H9 (cell line): Measurements from ENCODE around the gene DCAF8. TPM values are rescaled to one million over a fixed set of nuclear protein-coding genes. Genes with fewer than 3 reads are reported as not detected.

ENCODE experiments used
- DNase-seq: peaks from one replicate; pipeline ENCODE4 v3.0.0-alpha.2; 2017
- H2AFZ ChIP-seq: one replicate; pipeline ENCODE4 v1.6.1; 2013; ENCODE audit warnings: mild to moderate bottlenecking, low read length, control low read depth, moderate library complexity
- H2AK5ac ChIP-seq: 2 replicates; pipeline ENCODE4 v1.6.1; 2013; ENCODE audit warnings: low read length, control low read depth, mixed read lengths; ENCODE audit not compliant: insufficient read length
- H2BK120ac ChIP-seq: one replicate; pipeline ENCODE4 v1.6.1; 2013; ENCODE audit warnings: low read depth, mild to moderate bottlenecking, low read length, control low read depth, inconsistent platforms; ENCODE audit not compliant: poor library complexity, severe bottlenecking
- H2BK12ac ChIP-seq: 2 replicates; pipeline ENCODE4 v1.6.1; 2013; ENCODE audit warnings: low read length, control low read depth, mixed read lengths, low read depth; ENCODE audit not compliant: insufficient read length
- H2BK15ac ChIP-seq: 2 replicates; pipeline ENCODE4 v1.6.1; 2013; ENCODE audit warnings: low read depth, low read length, control low read depth
- H2BK20ac ChIP-seq: one replicate; pipeline ENCODE4 v1.6.1; 2013; ENCODE audit warnings: low read depth, mild to moderate bottlenecking, low read length, control low read depth, inconsistent platforms; ENCODE audit not compliant: poor library complexity, severe bottlenecking
- H2BK5ac ChIP-seq: 2 replicates; pipeline ENCODE4 v1.6.1; 2013; ENCODE audit warnings: low read length, control low read depth, mixed read lengths; ENCODE audit not compliant: insufficient read length
- H3K14ac ChIP-seq: 2 replicates; pipeline ENCODE4 v1.6.1; 2013; ENCODE audit warnings: low read length, control low read depth; ENCODE audit not compliant: insufficient read depth
- H3K18ac ChIP-seq: 2 replicates; pipeline ENCODE4 v1.6.1; 2013; ENCODE audit warnings: low read depth, mild to moderate bottlenecking, mixed read lengths, low read length, control low read depth; ENCODE audit not compliant: insufficient read length
- H3K23ac ChIP-seq: 2 replicates; pipeline ENCODE4 v1.6.1; 2013; ENCODE audit warnings: low read length, control low read depth, mixed read lengths, low read depth; ENCODE audit not compliant: insufficient read length
- H3K23me2 ChIP-seq: 2 replicates; pipeline ENCODE4 v1.6.1; 2013; ENCODE audit warnings: low read depth, mild to moderate bottlenecking, mixed read lengths, low read length, control low read depth; ENCODE audit not compliant: insufficient read length, poor library complexity, severe bottlenecking
- H3K27ac ChIP-seq: 2 replicates; pipeline ENCODE4 v1.5.1; 2013; ENCODE audit warnings: low read length, control low read depth, mixed read lengths, low read depth; ENCODE audit not compliant: insufficient read length
- H3K27me3 ChIP-seq: 2 replicates; pipeline ENCODE4 v1.6.1; 2013; ENCODE audit warnings: low read length, control low read depth, inconsistent platforms; ENCODE audit not compliant: insufficient read depth
- H3K4ac ChIP-seq: 2 replicates; pipeline ENCODE4 v1.6.1; 2013; ENCODE audit warnings: low read depth, mild to moderate bottlenecking, control low read depth, inconsistent platforms, low read length, moderate library complexity
- H3K4me1 ChIP-seq: 2 replicates; pipeline ENCODE4 v1.6.1; 2013; ENCODE audit warnings: low read length, control low read depth, inconsistent platforms; ENCODE audit not compliant: insufficient read depth
- H3K4me2 ChIP-seq: 2 replicates; pipeline ENCODE4 v1.6.1; 2013; ENCODE audit warnings: low read length, control low read depth, mixed read lengths; ENCODE audit not compliant: insufficient read length, insufficient read depth
- H3K56ac ChIP-seq: 2 replicates; pipeline ENCODE4 v1.6.1; 2013; ENCODE audit warnings: low read depth, mild to moderate bottlenecking, mixed read lengths, low read length, control low read depth; ENCODE audit not compliant: insufficient read length
- H3K79me1 ChIP-seq: 2 replicates; pipeline ENCODE4 v1.6.1; 2013; ENCODE audit warnings: low read depth, mild to moderate bottlenecking, moderate library complexity, low read length, control low read depth, inconsistent platforms; ENCODE audit not compliant: insufficient read depth, poor library complexity, severe bottlenecking
- H3K79me2 ChIP-seq: 2 replicates; pipeline ENCODE4 v1.6.1; 2013; ENCODE audit warnings: low read length, control low read depth, inconsistent platforms; ENCODE audit not compliant: insufficient read depth
- H3K9ac ChIP-seq: 2 replicates; pipeline ENCODE4 v1.6.1; 2013; ENCODE audit warnings: low read length, control low read depth, mixed read lengths; ENCODE audit not compliant: insufficient read length; ENCODE audit errors: extremely low read depth
- H3K9me3 ChIP-seq: one replicate; pipeline ENCODE4 v1.6.1; 2013; ENCODE audit warnings: low read depth, low read length, inconsistent platforms; ENCODE audit not compliant: control insufficient read depth
- H3T11ph ChIP-seq: one replicate; pipeline ENCODE4 v1.6.1; 2013; ENCODE audit warnings: mild to moderate bottlenecking, low read length, control low read depth, inconsistent platforms
- H4K20me1 ChIP-seq: one replicate; pipeline ENCODE4 v1.6.1; 2013; ENCODE audit not compliant: control insufficient read depth, insufficient read length, insufficient read depth
- H4K5ac ChIP-seq: 2 replicates; pipeline ENCODE4 v1.6.1; 2013; ENCODE audit warnings: low read depth, mild to moderate bottlenecking, mixed read lengths, low read length, control low read depth; ENCODE audit not compliant: insufficient read length
- H4K8ac ChIP-seq: replicated peaks from 2 replicates; pipeline ENCODE4 v1.6.1; 2013; ENCODE audit warnings: low read length, control low read depth, mixed read lengths, low read depth; ENCODE audit not compliant: insufficient read length
- H4K91ac ChIP-seq: 2 replicates; pipeline ENCODE4 v1.6.1; 2013; ENCODE audit warnings: low read depth, mild to moderate bottlenecking, moderate library complexity, mixed read lengths, low read length, control low read depth; ENCODE audit not compliant: insufficient read length
- H3K27ac Mint-ChIP-seq, 3 experiments: 2 replicates in 2 of 3; 3 replicates in 1 of 3; pipeline ENCODE4 v1.8.0; 2020 to 2021; ENCODE audit warnings: mixed read lengths in 3 of 3, mild to moderate bottlenecking in 1 of 3, moderate library complexity in 1 of 3
- H3K27me3 Mint-ChIP-seq: 2 replicates; pipeline ENCODE4 v1.8.0; 2021; ENCODE audit warnings: low read depth, mild to moderate bottlenecking, moderate library complexity, mixed read lengths
- H3K36me3 Mint-ChIP-seq, 3 experiments: 2 replicates in 2 of 3; 3 replicates in 1 of 3; pipeline ENCODE4 v1.8.0; 2020 to 2021; ENCODE audit warnings: low read depth in 3 of 3, mixed read lengths in 3 of 3; ENCODE audit not compliant: insufficient read depth in 1 of 3
- H3K4me1 Mint-ChIP-seq, 2 experiments: 2 replicates each; pipeline ENCODE4 v1.8.0; 2020; ENCODE audit warnings: mixed read lengths in 2 of 2
- H3K4me3 Mint-ChIP-seq, 2 experiments: 2 replicates in 1 of 2; 3 replicates in 1 of 2; pipeline ENCODE4 v1.8.0; 2020 to 2021; ENCODE audit warnings: mild to moderate bottlenecking in 2 of 2, mixed read lengths in 2 of 2, moderate library complexity in 1 of 2
- H3K9me3 Mint-ChIP-seq, 2 experiments: 2 replicates in 1 of 2; 3 replicates in 1 of 2; pipeline ENCODE4 v1.8.0; 2020; ENCODE audit warnings: mild to moderate bottlenecking in 2 of 2, mixed read lengths in 2 of 2, moderate library complexity in 1 of 2
- CTCF ChIP-seq: fragments of 200-600 bp; sonication (generic); conservative IDR thresholded peaks from 3 replicates; pipeline ENCODE4 v1.8.0; 2021; ENCODE audit warnings: antibody characterized with exemption, mild to moderate bottlenecking
- WGBS: extraction: QIAGEN DNeasy Blood & Tissue Kit; methylation state at CpG from one replicate; pipeline ENCODE4 v1.1.7; 2013; ENCODE audit warnings: missing lambda C conversion rate, low lambda C conversion rate, mixed read lengths; ENCODE audit not compliant: insufficient read length; ENCODE audit errors: extremely low coverage; 5-methylcytosine and 5-hydroxymethylcytosine counted together
- total RNA-seq: library from RNA; stranded (reverse); gene quantifications from 2 replicates; pipeline ENCODE4 v1.2.1, GENCODE V29; 2021

Gene DCAF8
- total RNA-seq, 1 experiment from 2014 or later = 106 TPM

- no peak overlapping the region for H3K56ac ChIP-seq
- H2BK5ac ChIP-seq = no peak overlapping the region
- no peak overlapping the region for H3T11ph ChIP-seq
- H3K23me2 ChIP-seq = no peaks in the 10 kb centered on the region
- H2AFZ ChIP-seq = no peak overlapping the region
- peaks cover 30 to 31% of the 10 kb centered on the region in 2 experiments for H3K4me1 Mint-ChIP-seq
- WGBS = no CpG with 5 or more reads among the region's 3 CpGs
- H3K36me3 Mint-ChIP-seq = peaks cover 37 to 90% (median 76%) of the 10 kb centered on the region in 3 experiments
- no peak for TF ChIP-seq CTCF
- no peak overlapping the region for H2BK120ac ChIP-seq
- H3K27ac ChIP-seq = no peak overlapping the region
- H4K20me1 ChIP-seq = no peaks in the 10 kb centered on the region
- peak overlapping the region in 1 of 3 experiments; percentile 31; a peak in 1 of 7 replicates for H3K27ac Mint-ChIP-seq
- H3K18ac ChIP-seq = no peak overlapping the region
- no peak overlapping the region for H3K14ac ChIP-seq
- H3K27me3 ChIP-seq = no peaks in the 10 kb centered on the region
- no peaks in the 10 kb centered on the region for H3K9me3 ChIP-seq
- no peak overlapping the region for H2BK15ac ChIP-seq
- H4K91ac ChIP-seq = no peak overlapping the region
- H4K5ac ChIP-seq = no peak overlapping the region
- H2AK5ac ChIP-seq = no peak overlapping the region
- H3K79me2 ChIP-seq = no peaks in the 10 kb centered on the region
- 0 out of 2 replicates have a peak, but pooled peaks cover 4% of the 10 kb centered on the region for H3K4me1 ChIP-seq
- H3K4me3 Mint-ChIP-seq = no peak overlapping the region
- no peak overlapping the region for H2BK20ac ChIP-seq
- H3K79me1 ChIP-seq = no peaks in the 10 kb centered on the region
- H4K8ac ChIP-seq = no peak overlapping the region
- no peak overlapping the region for H3K4ac ChIP-seq
- H3K9me3 Mint-ChIP-seq = no peaks in the 10 kb centered on the region; a peak in 1 of 5 replicates
- H2BK12ac ChIP-seq = no peak overlapping the region
- H3K23ac ChIP-seq = no peak overlapping the region
- no peak overlapping the region for H3K4me2 ChIP-seq
- DNase-seq = no peak
- H3K9ac ChIP-seq = no peak overlapping the region
- H3K27me3 Mint-ChIP-seq = no peaks in the 10 kb centered on the region
Measured at GRCh38 chr1:160214481-160215140, 47.7 kb downstream of the DCAF8 start.
